Osteoblast (primary cell): ENCODE measurements around the gene WDR18. TPM values are rescaled to one million over a fixed set of nuclear protein-coding genes. Genes with fewer than 3 reads are reported as not detected.

Source experiments
- DNase-seq: peaks from one replicate; pipeline ENCODE4 v3.0.0; 2011; ENCODE audit warnings: low spot score, mixed read lengths; ENCODE audit not compliant: insufficient read length; ENCODE audit errors: missing footprints
- H2AFZ ChIP-seq: 2 replicates; pipeline ENCODE4 v1.6.0; 2011; ENCODE audit warnings: mild to moderate bottlenecking, low read length
- H3K27ac ChIP-seq: 2 replicates; pipeline ENCODE4 v1.5.1; 2011; ENCODE audit warnings: mild to moderate bottlenecking, low read depth, low read length, moderate library complexity
- H3K27me3 ChIP-seq: 2 replicates; pipeline ENCODE4 v1.6.0; 2012; ENCODE audit warnings: mild to moderate bottlenecking, control low read depth, inconsistent platforms, low read length, moderate library complexity; ENCODE audit not compliant: insufficient read depth
- H3K36me3 ChIP-seq: 2 replicates; pipeline ENCODE4 v1.5.1; 2011; ENCODE audit warnings: mild to moderate bottlenecking, low read length, control low read depth, moderate library complexity; ENCODE audit not compliant: insufficient read depth
- H3K4me1 ChIP-seq: 2 replicates; pipeline ENCODE4 v1.5.1; 2011; ENCODE audit warnings: mild to moderate bottlenecking, low read length, control low read depth, moderate library complexity; ENCODE audit not compliant: insufficient read depth
- H3K4me2 ChIP-seq: 2 replicates; pipeline ENCODE4 v1.6.0; 2011; ENCODE audit warnings: mild to moderate bottlenecking, low read length; ENCODE audit not compliant: insufficient read depth
- H3K4me3 ChIP-seq: fragments of 200-600 bp; sonication (generic); 3 replicates; pipeline ENCODE4 v1.5.1; 2012; ENCODE audit warnings: mild to moderate bottlenecking, low read length, inconsistent platforms; ENCODE audit not compliant: insufficient read depth
- H3K79me2 ChIP-seq: 2 replicates; pipeline ENCODE4 v1.6.0; 2012; ENCODE audit warnings: mild to moderate bottlenecking, low read length, control low read depth, inconsistent platforms; ENCODE audit not compliant: insufficient read depth
- H3K9me3 ChIP-seq: 2 replicates; pipeline ENCODE4 v1.5.1; 2011; ENCODE audit warnings: low read depth, low read length, control low read depth
- H4K20me1 ChIP-seq: 2 replicates; pipeline ENCODE4 v1.6.0; 2012; ENCODE audit warnings: mild to moderate bottlenecking, low read length, control low read depth; ENCODE audit not compliant: insufficient read depth
- total RNA-seq: library from RNA; depleted of rRNA; stranded (reverse); fragments of >200 nt; gene quantifications from 2 replicates; pipeline ENCODE4 v1.2.3, GENCODE V29; 2012
- TF ChIP-seq, protein P1 (sequence below): IDR thresholded peaks from 2 replicates; pipeline ENCODE4 v1.5.1; 2011; ENCODE audit warnings: mild to moderate bottlenecking, low read depth, low read length, moderate library complexity; ENCODE audit errors: extremely low read depth

WDR18 gene
- total RNA-seq, 1 donor, result 45.6 TPM

DNA sequence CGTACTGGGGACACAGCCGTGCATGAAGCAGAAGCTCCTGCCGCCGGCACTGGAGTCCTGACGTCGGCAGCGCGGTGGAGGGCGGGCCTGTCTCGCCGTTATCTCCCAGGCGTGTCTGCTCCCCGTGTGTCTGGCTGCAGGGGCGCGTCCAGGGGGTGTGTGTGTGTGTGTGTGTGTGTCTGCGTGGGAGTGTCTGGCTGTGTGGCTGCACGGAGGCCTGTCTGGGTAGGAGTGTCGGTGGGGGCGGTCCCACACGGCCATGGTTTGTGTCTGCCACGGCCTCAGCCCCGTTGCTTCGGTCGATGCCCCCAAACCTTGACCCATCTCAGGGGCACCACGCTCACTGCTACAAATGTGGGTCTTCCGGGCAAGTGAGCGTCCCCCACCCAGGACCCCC, 40.0 kb upstream of the WDR18 start:
- Histone ChIP-seq H3K27ac (no peak overlapping the region), H3K36me3 (peaks cover 2% of the 10 kb centered on the region), H4K20me1 (peaks cover 40% of the 10 kb centered on the region), H2AFZ (no peak overlapping the region), H3K4me3 (no peak overlapping the region), H3K27me3 (no peaks in the 10 kb centered on the region), H3K79me2 (peaks cover 50% of the 10 kb centered on the region), H3K9me3 (no peaks in the 10 kb centered on the region), H3K4me2 (no peak overlapping the region), H3K4me1 (peaks cover 12% of the 10 kb centered on the region)
- DNase-seq, result no peak
- TF ChIP-seq, protein P1, sequence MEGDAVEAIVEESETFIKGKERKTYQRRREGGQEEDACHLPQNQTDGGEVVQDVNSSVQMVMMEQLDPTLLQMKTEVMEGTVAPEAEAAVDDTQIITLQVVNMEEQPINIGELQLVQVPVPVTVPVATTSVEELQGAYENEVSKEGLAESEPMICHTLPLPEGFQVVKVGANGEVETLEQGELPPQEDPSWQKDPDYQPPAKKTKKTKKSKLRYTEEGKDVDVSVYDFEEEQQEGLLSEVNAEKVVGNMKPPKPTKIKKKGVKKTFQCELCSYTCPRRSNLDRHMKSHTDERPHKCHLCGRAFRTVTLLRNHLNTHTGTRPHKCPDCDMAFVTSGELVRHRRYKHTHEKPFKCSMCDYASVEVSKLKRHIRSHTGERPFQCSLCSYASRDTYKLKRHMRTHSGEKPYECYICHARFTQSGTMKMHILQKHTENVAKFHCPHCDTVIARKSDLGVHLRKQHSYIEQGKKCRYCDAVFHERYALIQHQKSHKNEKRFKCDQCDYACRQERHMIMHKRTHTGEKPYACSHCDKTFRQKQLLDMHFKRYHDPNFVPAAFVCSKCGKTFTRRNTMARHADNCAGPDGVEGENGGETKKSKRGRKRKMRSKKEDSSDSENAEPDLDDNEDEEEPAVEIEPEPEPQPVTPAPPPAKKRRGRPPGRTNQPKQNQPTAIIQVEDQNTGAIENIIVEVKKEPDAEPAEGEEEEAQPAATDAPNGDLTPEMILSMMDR, result no peak

DNA sequence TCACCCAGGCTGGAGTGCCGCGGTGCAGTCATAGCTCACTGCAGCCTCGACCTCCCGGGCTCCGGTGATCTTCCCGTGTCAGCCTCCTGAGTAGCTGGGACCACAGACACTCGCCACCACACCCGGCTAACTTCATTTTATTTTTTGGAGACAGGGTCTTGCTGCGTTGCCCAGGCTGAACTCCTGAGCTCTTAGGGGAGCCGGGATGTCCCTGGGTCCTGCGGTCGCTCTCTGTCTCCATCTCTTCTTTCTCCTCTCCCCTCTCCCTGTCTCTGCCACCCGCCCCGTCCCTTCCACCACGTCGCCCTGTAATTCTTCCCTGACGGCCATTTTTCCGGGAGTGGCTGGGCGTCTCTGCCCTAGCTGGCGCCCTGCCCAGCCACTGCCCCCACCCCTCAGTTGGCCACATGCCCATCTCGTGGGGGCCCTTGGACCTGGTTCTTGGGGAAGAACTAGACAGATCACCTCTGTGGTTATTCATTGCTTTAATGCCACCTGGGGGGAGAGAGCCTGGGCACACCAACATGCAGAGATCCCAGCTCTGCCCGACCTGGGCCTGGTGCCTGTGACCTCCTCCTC, 39.4 kb upstream of the WDR18 start:
- Histone ChIP-seq H4K20me1 (peaks cover 36% of the 10 kb centered on the region), H3K36me3 (no peaks in the 10 kb centered on the region), H3K4me3 (no peak overlapping the region), H2AFZ (no peak overlapping the region), H3K4me1 (peaks cover 12% of the 10 kb centered on the region), H3K27me3 (no peaks in the 10 kb centered on the region), H3K9me3 (no peaks in the 10 kb centered on the region), H3K4me2 (no peak overlapping the region), H3K27ac (no peak overlapping the region), H3K79me2 (peaks cover 44% of the 10 kb centered on the region)
- no peak for DNase-seq
- TF ChIP-seq, protein P1, result no peak

DNA sequence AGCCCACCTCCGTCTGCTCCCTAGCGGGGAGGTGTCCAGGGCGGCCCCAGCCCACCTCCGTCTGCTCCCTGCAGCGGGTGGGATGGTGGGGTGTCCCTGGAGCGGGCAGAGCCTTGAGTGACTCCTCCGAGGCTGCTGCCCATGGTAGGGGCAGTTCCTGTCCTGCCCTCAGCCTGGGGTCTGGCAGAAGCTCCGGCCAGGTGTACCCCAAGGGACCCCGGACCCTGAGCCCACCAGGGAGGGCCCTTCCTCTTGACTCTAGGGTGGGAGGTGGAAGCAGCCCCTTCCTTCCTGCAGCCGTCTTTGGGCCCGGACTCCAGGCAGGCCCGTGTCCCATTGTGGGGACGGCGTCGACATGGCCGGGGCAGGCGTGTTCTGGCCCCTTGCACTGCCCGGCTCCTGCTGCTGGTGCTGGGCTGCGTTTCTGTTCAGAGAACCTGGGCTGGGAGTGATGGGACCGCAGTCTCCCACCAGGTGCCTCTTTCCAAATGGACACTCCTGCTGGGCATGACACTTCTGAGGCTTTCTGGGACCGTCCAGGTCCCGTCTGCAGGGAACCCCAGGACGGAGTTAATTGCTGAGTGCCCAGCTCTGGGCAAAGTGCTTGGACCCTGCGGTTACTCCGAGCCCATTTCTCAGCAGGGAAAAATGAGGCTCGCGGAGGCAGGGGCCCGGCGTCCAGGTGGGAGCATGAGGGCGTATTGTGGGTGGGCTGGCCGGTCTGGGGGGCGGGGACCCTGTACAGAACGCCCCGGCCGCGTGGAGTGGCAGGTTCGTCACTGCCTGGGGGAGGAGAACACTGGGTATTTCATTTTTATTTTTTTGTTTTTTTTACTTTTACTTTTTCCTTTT, 38.5 kb upstream of the WDR18 start:
- H4K20me1 ChIP-seq, result peaks cover 27% of the 10 kb centered on the region
- H3K27me3 ChIP-seq, result no peaks in the 10 kb centered on the region
- H3K4me3 ChIP-seq, result no peak overlapping the region
- H3K4me2 ChIP-seq, result no peak overlapping the region
- H3K79me2 ChIP-seq, result peaks cover 40% of the 10 kb centered on the region
- H3K36me3 ChIP-seq, result no peaks in the 10 kb centered on the region
- no peaks in the 10 kb centered on the region for H3K9me3 ChIP-seq
- TF ChIP-seq, protein P1, result no peak
- H2AFZ ChIP-seq, result no peak overlapping the region
- no peak overlapping the region for H3K27ac ChIP-seq
- no peak for DNase-seq
- peaks cover 7% of the 10 kb centered on the region for H3K4me1 ChIP-seq

DNA sequence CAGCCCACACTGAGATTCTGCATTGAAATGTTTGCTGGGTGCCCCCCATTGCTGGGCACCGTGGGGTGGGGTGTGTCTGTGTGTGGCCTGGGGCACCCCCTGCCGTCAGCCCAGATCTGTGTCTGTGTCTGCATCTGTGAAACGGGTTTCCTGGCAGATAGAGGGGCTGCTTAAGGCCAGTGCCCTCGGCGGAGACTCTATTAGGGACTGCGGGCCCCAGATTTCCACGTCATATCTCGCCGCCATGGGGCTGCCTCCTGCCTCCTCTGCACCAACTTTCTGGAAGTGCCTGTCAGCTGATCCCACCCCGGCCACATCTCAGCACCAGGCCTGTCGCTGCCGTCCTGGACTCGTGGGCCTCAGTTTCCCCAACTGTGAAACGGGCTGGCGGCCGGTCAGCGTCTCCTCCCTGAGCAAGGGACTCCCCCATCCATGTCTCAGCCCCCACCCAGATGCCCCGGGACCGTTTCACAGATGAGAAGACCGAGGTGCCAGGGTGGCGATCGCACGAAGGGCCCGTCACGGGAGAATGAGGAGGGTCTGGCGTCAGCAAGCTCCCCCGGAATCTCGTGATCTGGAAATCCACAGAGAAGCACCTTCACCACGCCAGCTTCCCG, 36.9 kb upstream of the WDR18 start:
- Histone ChIP-seq H3K4me3 (no peak overlapping the region), H3K4me2 (no peak overlapping the region), H3K79me2 (peaks cover 29% of the 10 kb centered on the region), H3K4me1 (peaks cover 6% of the 10 kb centered on the region), H4K20me1 (peaks cover 17% of the 10 kb centered on the region), H3K9me3 (no peaks in the 10 kb centered on the region), H3K36me3 (no peaks in the 10 kb centered on the region), H3K27ac (no peak overlapping the region), H2AFZ (no peak overlapping the region), H3K27me3 (no peaks in the 10 kb centered on the region)
- no peak for DNase-seq
- TF ChIP-seq, protein P1, result no peak
